Breast epithelium (tissue), 3 donors: ENCODE data around the gene AAR2.

Source experiments
- CTCF ChIP-seq, 3 donors: fragments of 450-650 bp; IDR thresholded peaks; one replicate each; pipeline ENCODE4 v1.5.1; 2016 to 2017; ENCODE audit warnings: antibody characterized with exemption in 3 of 3, mild to moderate bottlenecking in 3 of 3, moderate library complexity in 3 of 3
- POLR2A ChIP-seq: fragments of 450-650 bp; IDR thresholded peaks from one replicate; pipeline ENCODE4 v1.6.1; 2016; ENCODE audit warnings: antibody characterized with exemption, mild to moderate bottlenecking, moderate library complexity

GRCh38 chr20:36301359-36302119 lies 65.3 kb downstream of the AAR2 start:
- TF ChIP-seq CTCF (IDR thresholded peaks at IDR 0.05): no peak
- TF ChIP-seq POLR2A: no peak
